Endometrial microvascular endothelial cells (primary cell): ENCODE results near the gene MICOS13. TPM values are rescaled to one million over a fixed set of nuclear protein-coding genes. Genes with fewer than 3 reads are reported as not detected.
"Not testable (repeated sequence)": the region's sequence is repeated elsewhere in the genome, so short reads cannot be mapped to it uniquely, and the experiment has no call there.

ENCODE experiments used
- in situ Hi-C: cut with HindIII; loops from 2 replicates; pipeline ENCODE4 v1.10.0; 2017; ENCODE audit warnings: low sequenced_read_pairs, low pct_unique_long_range_greater_than_20kb; ENCODE audit errors: inconsistent ontology term
- total RNA-seq: library from RNA; depleted of rRNA; stranded (reverse); fragments of >200 nt; gene quantifications from one replicate; pipeline ENCODE4 v1.2.3, GENCODE V29; 2015; ENCODE audit errors: inconsistent ontology term

MICOS13 gene
- total RNA-seq, 1 donor from 2014 or later: 42.4 TPM

- in situ Hi-C loops: no loop called here
Measured at GRCh38 chr19:5703819-5704818, 23.8 kb upstream of the MICOS13 start.

- in situ Hi-C loops: not testable (repeated sequence)
Measured at GRCh38 chr19:5702053-5702410, 21.7 kb upstream of the MICOS13 start.

GRCh38 chr19:5700455-5701092, 20.3 kb upstream of the MICOS13 start:
- in situ Hi-C loops: no loop called here

GRCh38 chr19:5698635-5699422, 18.5 kb upstream of the MICOS13 start:
- in situ Hi-C loops: no loop called here

- in situ Hi-C loops: no loop called here
Measured at GRCh38 chr19:5697890-5698634, 17.7 kb upstream of the MICOS13 start.

GRCh38 chr19:5697022-5697889, 16.9 kb upstream of the MICOS13 start:
- in situ Hi-C loops: no loop called here

GRCh38 chr19:5696196-5697021, 16.1 kb upstream of the MICOS13 start:
- in situ Hi-C loops: no loop called here

- in situ Hi-C loops: no loop called here
Measured at GRCh38 chr19:5695649-5696195, 15.4 kb upstream of the MICOS13 start.

- in situ Hi-C loops: no loop called here
Measured at GRCh38 chr19:5694956-5695648, 14.8 kb upstream of the MICOS13 start.

- in situ Hi-C loops: no loop called here
Measured at GRCh38 chr19:5694167-5694955, 14.0 kb upstream of the MICOS13 start.

GRCh38 chr19:5693195-5694166, 13.2 kb upstream of the MICOS13 start:
- in situ Hi-C loops: no loop called here

- in situ Hi-C loops: no loop called here
Measured at GRCh38 chr19:5692723-5693194, 12.4 kb upstream of the MICOS13 start.

GRCh38 chr19:5691822-5692722, 11.8 kb upstream of the MICOS13 start:
- in situ Hi-C loops: no loop called here
